HL-60 (cell line): Measurements from ENCODE around the gene PTP4A2.

ENCODE experiments used
- TF ChIP-seq, protein P1 (sequence below): IDR thresholded peaks from one replicate; pipeline ENCODE4 v1.5.1; 2011; ENCODE audit warnings: low read length, control low read depth, inconsistent platforms; ENCODE audit not compliant: insufficient read depth
- TF ChIP-seq, protein P2 (sequence below): IDR thresholded peaks from 2 replicates; pipeline ENCODE4 v1.6.1; 2012; ENCODE audit warnings: low read depth; ENCODE audit not compliant: insufficient replicate concordance

DNA sequence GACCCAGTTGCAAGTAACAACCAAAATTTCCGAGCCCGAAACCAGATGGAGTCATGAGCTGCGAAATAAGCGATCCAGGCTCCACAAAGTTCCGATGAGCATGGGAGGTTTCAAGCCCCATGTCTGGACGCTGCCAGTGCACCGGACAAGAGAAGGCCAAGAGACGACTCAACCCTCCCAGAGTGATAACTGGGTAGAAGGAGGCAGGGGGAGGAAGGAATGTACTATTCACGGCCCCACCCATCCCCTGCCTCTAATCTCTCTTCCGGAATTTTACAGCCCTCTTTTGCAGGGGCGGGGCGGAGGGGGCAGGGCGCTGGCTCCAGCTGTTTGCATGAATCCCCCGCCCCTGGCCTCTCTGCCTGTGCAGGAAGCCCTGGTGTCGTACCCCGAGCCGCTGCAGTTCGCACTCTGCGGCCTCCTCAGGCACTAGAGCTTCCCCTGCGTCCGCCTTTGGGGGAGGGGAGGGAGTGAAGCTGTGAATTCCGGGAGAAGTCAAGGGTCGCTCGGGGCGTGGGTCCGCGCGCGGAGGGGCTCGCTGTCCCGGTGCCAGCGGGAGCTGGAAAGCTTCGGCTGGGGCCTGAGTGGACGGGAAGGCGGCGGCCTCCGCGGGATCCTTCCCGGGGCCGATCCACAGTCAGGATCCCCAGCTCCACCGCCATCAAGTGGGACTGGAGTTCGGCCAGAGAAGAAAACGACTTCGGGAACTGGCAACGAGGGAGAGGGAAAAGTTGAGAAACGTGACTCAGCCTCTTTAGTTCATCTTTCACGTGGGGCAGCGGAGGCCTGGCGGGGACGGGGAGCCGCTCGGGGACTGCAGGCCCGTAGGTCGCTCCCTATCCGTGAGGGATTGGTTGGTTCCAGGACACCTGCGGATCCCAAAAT, 6.3 kb upstream of the PTP4A2 start:
- TF ChIP-seq, protein P1, sequence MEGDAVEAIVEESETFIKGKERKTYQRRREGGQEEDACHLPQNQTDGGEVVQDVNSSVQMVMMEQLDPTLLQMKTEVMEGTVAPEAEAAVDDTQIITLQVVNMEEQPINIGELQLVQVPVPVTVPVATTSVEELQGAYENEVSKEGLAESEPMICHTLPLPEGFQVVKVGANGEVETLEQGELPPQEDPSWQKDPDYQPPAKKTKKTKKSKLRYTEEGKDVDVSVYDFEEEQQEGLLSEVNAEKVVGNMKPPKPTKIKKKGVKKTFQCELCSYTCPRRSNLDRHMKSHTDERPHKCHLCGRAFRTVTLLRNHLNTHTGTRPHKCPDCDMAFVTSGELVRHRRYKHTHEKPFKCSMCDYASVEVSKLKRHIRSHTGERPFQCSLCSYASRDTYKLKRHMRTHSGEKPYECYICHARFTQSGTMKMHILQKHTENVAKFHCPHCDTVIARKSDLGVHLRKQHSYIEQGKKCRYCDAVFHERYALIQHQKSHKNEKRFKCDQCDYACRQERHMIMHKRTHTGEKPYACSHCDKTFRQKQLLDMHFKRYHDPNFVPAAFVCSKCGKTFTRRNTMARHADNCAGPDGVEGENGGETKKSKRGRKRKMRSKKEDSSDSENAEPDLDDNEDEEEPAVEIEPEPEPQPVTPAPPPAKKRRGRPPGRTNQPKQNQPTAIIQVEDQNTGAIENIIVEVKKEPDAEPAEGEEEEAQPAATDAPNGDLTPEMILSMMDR: no peak
- TF ChIP-seq, protein P2, sequence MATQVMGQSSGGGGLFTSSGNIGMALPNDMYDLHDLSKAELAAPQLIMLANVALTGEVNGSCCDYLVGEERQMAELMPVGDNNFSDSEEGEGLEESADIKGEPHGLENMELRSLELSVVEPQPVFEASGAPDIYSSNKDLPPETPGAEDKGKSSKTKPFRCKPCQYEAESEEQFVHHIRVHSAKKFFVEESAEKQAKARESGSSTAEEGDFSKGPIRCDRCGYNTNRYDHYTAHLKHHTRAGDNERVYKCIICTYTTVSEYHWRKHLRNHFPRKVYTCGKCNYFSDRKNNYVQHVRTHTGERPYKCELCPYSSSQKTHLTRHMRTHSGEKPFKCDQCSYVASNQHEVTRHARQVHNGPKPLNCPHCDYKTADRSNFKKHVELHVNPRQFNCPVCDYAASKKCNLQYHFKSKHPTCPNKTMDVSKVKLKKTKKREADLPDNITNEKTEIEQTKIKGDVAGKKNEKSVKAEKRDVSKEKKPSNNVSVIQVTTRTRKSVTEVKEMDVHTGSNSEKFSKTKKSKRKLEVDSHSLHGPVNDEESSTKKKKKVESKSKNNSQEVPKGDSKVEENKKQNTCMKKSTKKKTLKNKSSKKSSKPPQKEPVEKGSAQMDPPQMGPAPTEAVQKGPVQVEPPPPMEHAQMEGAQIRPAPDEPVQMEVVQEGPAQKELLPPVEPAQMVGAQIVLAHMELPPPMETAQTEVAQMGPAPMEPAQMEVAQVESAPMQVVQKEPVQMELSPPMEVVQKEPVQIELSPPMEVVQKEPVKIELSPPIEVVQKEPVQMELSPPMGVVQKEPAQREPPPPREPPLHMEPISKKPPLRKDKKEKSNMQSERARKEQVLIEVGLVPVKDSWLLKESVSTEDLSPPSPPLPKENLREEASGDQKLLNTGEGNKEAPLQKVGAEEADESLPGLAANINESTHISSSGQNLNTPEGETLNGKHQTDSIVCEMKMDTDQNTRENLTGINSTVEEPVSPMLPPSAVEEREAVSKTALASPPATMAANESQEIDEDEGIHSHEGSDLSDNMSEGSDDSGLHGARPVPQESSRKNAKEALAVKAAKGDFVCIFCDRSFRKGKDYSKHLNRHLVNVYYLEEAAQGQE: no peak
